ENCODE data around the gene OAT.

OAT gene

GRCh38 chr10:124362568-124362967 is 56.2 kb downstream of the OAT start:
- no peaks in the 10 kb centered on the region for H3K27me3 ChIP-seq
- no peak for TF ChIP-seq CTCF (IDR thresholded peaks at IDR 0.05; ENCODE audit: low read depth, low read length)

DNA sequence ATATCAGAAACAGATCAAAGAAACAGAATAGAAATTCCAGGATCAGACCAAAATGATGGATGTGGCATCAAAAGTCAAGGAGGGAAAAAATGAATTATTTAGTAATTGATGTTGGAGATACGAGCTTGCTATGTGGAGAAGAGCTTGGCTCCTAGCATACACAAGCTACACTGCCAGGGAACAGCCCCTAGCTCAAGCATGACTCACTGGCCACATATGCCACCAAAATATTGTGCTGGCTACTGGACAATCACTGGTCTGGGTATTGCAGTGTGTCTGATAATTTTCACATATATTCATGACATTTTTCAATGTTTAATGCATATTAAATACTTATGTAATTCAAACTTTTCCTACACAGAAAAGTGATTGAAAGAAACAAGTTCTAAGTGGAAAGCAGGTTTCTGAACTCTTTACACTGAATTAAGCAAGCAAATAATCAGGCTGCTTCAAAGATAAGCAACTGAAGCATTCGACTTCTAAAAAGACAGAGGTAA is 59.3 kb downstream of the OAT start:
- H3K4me3 ChIP-seq (ENCODE audit: low read depth, low read length), result no peak overlapping the region
- H3K9me3 ChIP-seq, result no peaks in the 10 kb centered on the region
- no peak for DNase-seq
- no peak for TF ChIP-seq CTCF (IDR thresholded peaks at IDR 0.05; ENCODE audit: low read depth, low read length)
- peaks cover 2% of the 10 kb centered on the region for H3K4me1 ChIP-seq
- H3K27me3 ChIP-seq, result no peaks in the 10 kb centered on the region
- no peaks in the 10 kb centered on the region for H3K36me3 ChIP-seq

More at GRCh38 chr10:124362568-124362967, 56.2 kb downstream of the OAT start:
- H3K4me1 ChIP-seq, result no peaks in the 10 kb centered on the region
- H3K4me3 ChIP-seq (ENCODE audit: low read depth, low read length), result no peak overlapping the region
- H3K9me3 ChIP-seq, result no peaks in the 10 kb centered on the region
- H3K36me3 ChIP-seq, result no peaks in the 10 kb centered on the region
- DNase-seq, result no peak

DNA sequence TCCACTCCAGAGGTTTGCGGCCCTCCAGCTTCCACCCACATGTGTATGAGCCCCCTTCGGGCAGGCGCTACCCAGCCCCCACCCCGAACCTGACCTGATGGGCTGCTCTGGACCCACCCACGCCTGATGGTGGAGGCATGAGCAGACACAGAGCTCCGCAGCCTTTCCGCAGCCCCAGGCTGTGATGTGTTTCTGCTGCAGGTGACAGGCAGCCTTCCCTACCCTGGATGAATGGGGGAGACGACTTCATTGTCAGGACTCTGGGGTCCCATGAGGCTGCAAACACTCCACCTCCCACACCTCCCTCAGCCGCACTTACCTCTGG is 61.2 kb downstream of the OAT start:
- Histone ChIP-seq H3K4me1 (peaks cover 5% of the 10 kb centered on the region), H3K27me3 (no peaks in the 10 kb centered on the region), H3K9me3 (no peaks in the 10 kb centered on the region), H3K36me3 (no peaks in the 10 kb centered on the region), H3K4me3 (ENCODE audit: low read depth, low read length) (no peak overlapping the region)
- TF ChIP-seq CTCF (IDR thresholded peaks at IDR 0.05; ENCODE audit: low read depth, low read length), result no peak
- DNase-seq, result no peak

DNA sequence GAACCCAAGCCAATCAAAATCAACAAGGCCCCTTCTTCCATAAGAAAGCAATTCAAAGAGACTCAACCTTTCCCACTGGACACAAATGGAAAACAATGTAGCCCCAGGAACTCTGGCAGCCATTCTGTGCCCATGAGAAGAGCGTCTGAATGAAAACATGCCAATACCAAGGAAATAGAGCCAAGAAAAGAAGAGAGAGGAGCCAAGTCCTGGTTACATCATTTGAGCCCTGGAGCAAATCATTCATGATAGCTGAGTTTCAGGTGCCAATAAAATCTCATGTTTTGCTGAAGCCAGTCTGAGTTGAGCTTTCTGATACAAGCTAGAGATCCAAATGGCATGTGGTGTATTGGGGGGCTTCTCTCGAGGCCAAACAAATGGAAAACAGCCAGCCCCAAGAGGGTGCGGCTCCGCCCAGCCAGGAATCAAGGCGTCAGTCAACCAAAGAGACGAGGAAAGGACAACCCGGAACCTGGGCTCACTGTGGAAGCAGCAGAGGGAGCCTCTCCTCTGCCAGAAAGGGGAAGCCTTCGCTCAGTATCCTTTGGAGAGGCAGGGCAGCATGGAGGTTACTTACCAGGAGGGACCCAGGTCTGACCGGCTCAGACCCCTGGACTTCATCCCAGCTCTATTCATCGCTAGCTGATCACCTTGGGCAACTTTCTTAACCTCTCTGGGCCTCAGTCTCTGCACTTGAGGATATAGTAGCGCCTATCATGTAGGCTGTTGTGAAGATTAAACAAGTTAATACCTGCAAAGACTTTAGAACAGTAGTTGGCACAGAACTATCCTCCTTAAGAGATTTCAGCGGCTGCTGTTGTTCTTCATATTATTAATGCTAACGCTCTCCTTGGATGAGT is 61.8 kb downstream of the OAT start:
- H3K27me3 ChIP-seq, result no peaks in the 10 kb centered on the region
- no peaks in the 10 kb centered on the region for H3K9me3 ChIP-seq
- no peaks in the 10 kb centered on the region for H3K36me3 ChIP-seq
- peaks cover 5% of the 10 kb centered on the region for H3K4me1 ChIP-seq
- no peak for DNase-seq
- no peak for TF ChIP-seq CTCF (IDR thresholded peaks at IDR 0.05; ENCODE audit: low read depth, low read length)
- H3K4me3 ChIP-seq (ENCODE audit: low read depth, low read length), result no peak overlapping the region

- H3K4me1 ChIP-seq, result peaks cover 5% of the 10 kb centered on the region
- no peaks in the 10 kb centered on the region for H3K27me3 ChIP-seq
- no peaks in the 10 kb centered on the region for H3K36me3 ChIP-seq
- peak; percentile 80 for DNase-seq
- peak overlapping the region; percentile 53 for H3K4me3 ChIP-seq (ENCODE audit: low read depth, low read length)
- no peaks in the 10 kb centered on the region for H3K9me3 ChIP-seq
- no peak for TF ChIP-seq CTCF (IDR thresholded peaks at IDR 0.05; ENCODE audit: low read depth, low read length)
These were observed 64.0 kb downstream of the OAT start for GRCh38 chr10:124354411-124355382.
